Left lung (tissue), 10 donors: ENCODE results near the gene STK24. TPM values are rescaled to one million over a fixed set of nuclear protein-coding genes. Genes with fewer than 3 reads are reported as not detected.

Experiments used
- ATAC-seq: fragments of 200-7000 bp; cut with Tn5 transposase; one replicate; pipeline ENCODE4 v1.9.1; 2020; ENCODE audit warnings: moderate library complexity
- DNase-seq, 4 donors: peaks; one replicate each; pipeline ENCODE4 v3.0.0-alpha.2; 2013 to 2020
- H3K27ac ChIP-seq, 2 donors: fragments of 200-600 bp; sonication (generic) in 1 of 2; one replicate each; pipeline versions ENCODE4 v1.5.0 to v1.8.0; 2020 to 2021
- H3K27me3 ChIP-seq, 2 donors: fragments of 200-600 bp; sonication (generic) in 1 of 2; one replicate each; pipeline versions ENCODE4 v1.5.0 to v1.8.0; 2020 to 2021
- H3K36me3 ChIP-seq, 2 donors: fragments of 200-600 bp; sonication (generic) in 1 of 2; one replicate each; pipeline versions ENCODE4 v1.5.0 to v1.8.0; 2020 to 2021
- H3K4me1 ChIP-seq, 2 donors: fragments of 200-600 bp; one replicate each; pipeline ENCODE4 v1.8.0; 2021
- H3K4me3 ChIP-seq, 2 donors: fragments of 200-600 bp; sonication (generic) in 1 of 2; one replicate each; pipeline versions ENCODE4 v1.5.0 to v1.8.0; 2020 to 2021; ENCODE audit warnings: mild to moderate bottlenecking in 1 of 2
- H3K9me3 ChIP-seq, 2 donors: fragments of 200-600 bp; sonication (generic) in 1 of 2; one replicate each; pipeline versions ENCODE4 v1.5.0 to v1.8.0; 2020 to 2021
- intact Hi-C, 2 donors: fragments of 100-400 bp; cut with DNase I; formaldehyde crosslinking; loops; one replicate each; pipeline versions ENCODE4 v1.11.2 to v1.14.2; 2022
- polyA plus RNA-seq, 6 donors: library from polyadenylated mRNA; unstranded; fragments of 120-200 nt; gene quantifications; one replicate each; pipeline ENCODE4 v1.2.1, GENCODE V29; 2013; ENCODE audit not compliant: insufficient read length in 6 of 6
- total RNA-seq, 2 donors: library from RNA; stranded (reverse); fragmentation: NEBNext Ultra II Directional; extraction: Animal tissue kit (Norgen Biotek cat#: 25700); gene quantifications; one replicate each; pipeline ENCODE4 v1.2.1, GENCODE V29; 2021
- TF ChIP-seq, protein P1 (sequence below), 2 donors: fragments of 200-600 bp; sonication (generic) in 1 of 2; IDR thresholded peaks; one replicate each; pipeline versions ENCODE4 v1.5.0 to v1.8.0; 2021; ENCODE audit warnings: antibody characterized with exemption in 2 of 2
- donor health status: DM: no; HTN: yes; CAD: no.
- donor health status: DM: no; HTN: no; CAD: no.

Gene STK24
- total and polyA plus RNA-seq, 8 donors: 65.6 to 84.0 (median 75.0) TPM

DNA sequence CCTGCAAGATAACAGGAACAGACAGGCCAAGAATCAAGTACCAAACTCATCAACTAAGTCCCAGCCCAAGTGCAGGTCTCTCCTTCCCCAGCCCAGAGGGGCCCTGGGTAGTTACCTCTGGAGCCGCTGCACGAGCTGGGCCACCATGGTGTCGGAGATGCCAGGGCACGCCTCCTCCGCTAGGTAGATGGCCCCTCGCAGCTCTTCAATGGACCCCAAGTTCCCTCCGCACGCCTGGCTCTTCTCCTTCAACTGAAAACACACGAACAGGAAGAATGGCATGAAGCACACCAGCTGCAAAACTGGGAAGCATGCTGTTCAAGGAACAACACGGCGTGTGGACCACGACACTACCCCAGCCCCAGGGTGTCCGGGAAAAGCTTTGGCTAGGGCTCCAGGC is 119.9 kb downstream of the STK24 start:
- H3K4me3 ChIP-seq: no peak overlapping the region
- no peaks in the 10 kb centered on the region for H3K9me3 ChIP-seq
- TF ChIP-seq, protein P1, sequence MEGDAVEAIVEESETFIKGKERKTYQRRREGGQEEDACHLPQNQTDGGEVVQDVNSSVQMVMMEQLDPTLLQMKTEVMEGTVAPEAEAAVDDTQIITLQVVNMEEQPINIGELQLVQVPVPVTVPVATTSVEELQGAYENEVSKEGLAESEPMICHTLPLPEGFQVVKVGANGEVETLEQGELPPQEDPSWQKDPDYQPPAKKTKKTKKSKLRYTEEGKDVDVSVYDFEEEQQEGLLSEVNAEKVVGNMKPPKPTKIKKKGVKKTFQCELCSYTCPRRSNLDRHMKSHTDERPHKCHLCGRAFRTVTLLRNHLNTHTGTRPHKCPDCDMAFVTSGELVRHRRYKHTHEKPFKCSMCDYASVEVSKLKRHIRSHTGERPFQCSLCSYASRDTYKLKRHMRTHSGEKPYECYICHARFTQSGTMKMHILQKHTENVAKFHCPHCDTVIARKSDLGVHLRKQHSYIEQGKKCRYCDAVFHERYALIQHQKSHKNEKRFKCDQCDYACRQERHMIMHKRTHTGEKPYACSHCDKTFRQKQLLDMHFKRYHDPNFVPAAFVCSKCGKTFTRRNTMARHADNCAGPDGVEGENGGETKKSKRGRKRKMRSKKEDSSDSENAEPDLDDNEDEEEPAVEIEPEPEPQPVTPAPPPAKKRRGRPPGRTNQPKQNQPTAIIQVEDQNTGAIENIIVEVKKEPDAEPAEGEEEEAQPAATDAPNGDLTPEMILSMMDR (IDR thresholded peaks at IDR 0.05): no peak
- no peaks in the 10 kb centered on the region for H3K27me3 ChIP-seq
- H3K36me3 ChIP-seq: peaks cover 0 to 96% of the 10 kb centered on the region in 2 donors
- H3K4me1 ChIP-seq: peaks cover 6% of the 10 kb centered on the region in 2 donors
- H3K27ac ChIP-seq: no peak overlapping the region
- ATAC-seq: no peak
- no peak for DNase-seq
- intact Hi-C loops: no loop called here

DNA sequence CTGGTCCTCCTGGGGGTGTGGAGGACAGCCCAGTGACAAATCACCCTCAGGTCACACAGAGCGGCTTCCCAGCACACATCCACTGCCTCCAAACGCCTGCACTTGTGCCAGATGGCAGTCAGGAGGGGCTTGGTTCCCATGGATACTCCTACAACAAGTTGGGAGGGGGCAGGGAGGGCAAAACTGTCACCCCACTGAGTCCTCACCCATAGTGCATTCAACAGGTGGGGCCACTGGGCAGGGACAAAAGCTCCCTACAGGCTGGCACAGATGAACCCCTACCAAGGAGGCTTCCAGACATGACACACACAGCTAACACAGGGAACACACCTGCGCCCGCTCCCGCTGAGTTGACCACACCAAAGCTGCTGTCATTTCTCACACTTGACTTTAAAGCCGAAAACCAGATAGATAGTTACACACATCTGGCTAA is 120.5 kb downstream of the STK24 start:
- ATAC-seq (no peak), DNase-seq (no peak)
- Histone ChIP-seq H3K36me3 (peaks cover 0 to 96% of the 10 kb centered on the region in 2 donors), H3K4me3 (no peak overlapping the region), H3K27ac (no peak overlapping the region), H3K9me3 (no peaks in the 10 kb centered on the region), H3K4me1 (peaks cover 6% of the 10 kb centered on the region in 2 donors), H3K27me3 (no peaks in the 10 kb centered on the region)
- intact Hi-C loops: no loop called here
- TF ChIP-seq, protein P1 (IDR thresholded peaks at IDR 0.05): no peak

DNA sequence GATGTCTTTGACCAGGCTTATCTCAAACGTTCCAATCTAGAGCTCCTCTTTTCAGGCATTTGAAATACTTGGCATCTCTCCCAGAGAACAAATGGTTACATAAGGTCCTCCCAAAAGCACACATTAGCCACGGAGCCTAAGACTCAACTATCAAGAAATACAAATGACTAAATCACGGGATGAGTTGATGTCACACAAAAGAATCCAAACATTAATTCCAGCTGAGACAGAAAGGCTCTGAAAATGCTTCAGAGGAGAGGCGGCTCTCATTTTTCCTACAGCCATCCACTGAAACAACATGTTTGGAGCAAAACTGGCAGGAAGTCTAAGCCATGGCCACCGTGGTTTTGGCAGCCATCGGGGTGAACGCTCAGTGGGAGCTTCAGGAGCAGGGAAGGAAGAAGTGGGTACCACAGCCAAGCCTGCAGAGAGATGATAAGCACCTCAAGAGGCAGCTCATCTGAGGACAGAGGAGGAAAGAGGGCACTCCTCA is 122.5 kb downstream of the STK24 start:
- peaks cover 0 to 87% of the 10 kb centered on the region in 2 donors for H3K36me3 ChIP-seq

DNA sequence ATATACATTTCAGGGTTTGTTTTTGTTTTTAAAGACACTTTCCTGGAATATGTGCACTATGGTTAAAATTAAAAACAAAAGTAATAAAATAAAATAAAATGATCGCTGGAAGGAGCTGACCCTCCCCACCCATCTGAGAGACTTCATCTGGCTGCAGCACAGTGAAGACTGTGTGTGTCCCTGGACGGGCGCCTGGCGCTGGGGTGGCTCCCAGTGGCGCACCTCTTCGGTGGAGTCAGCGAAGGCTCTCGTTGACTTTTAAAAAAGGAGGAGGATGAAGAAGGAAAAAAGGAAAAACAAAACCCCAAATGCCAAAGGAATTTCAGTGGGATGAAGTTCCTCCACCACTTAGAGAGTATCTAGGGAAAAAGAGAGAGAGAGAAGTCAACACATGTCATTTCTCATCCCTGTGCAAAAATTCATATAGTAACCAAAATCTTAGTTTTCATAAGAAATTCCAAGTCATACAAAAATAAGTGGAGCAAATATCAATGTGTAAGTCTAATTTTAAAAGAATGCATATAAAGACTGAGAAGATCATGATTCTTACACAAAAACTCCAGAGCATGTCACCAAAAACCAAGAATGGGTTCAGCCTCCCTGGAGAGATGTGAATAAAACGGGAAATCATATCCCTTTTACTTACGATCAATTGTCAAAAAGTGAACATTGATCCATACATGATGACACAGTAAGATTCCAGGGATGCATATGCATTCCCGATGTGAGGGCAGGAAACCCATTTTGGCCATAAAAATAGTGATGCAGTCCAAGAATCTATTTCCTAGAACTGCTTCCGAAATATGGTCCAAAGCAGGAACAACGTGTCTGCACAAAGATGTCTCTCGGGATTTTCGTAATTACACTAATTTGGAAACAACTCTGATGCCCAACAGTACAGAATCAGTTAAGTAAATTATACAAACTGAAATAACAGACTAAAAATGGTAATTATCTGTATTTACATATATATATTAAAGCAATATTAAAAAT is 123.8 kb downstream of the STK24 start:
- H3K9me3 ChIP-seq: no peaks in the 10 kb centered on the region
- H3K36me3 ChIP-seq: peaks cover 0 to 85% of the 10 kb centered on the region in 2 donors
- DNase-seq (no peak), ATAC-seq (no peak)
- H3K4me1 ChIP-seq: peaks cover 6% of the 10 kb centered on the region in 2 donors
- intact Hi-C loops: no loop called here
- H3K27me3 ChIP-seq: no peaks in the 10 kb centered on the region
- TF ChIP-seq, protein P1 (IDR thresholded peaks at IDR 0.05): no peak
- H3K4me3 ChIP-seq: no peak overlapping the region
- H3K27ac ChIP-seq: no peak overlapping the region

More for the DNA sequence above, 122.5 kb downstream of the STK24 start:
- no peak overlapping the region for H3K4me3 ChIP-seq
- DNase-seq (peak in 2 of 4 donors; percentile 32 to 61), ATAC-seq (peak; percentile 59)
- peaks cover 6% of the 10 kb centered on the region in 2 donors for H3K4me1 ChIP-seq
- H3K27ac ChIP-seq: peak overlapping the region in 1 of 2 donors; percentile 13
- H3K9me3 ChIP-seq: no peaks in the 10 kb centered on the region
- intact Hi-C loops: no loop called here
- TF ChIP-seq, protein P1 (IDR thresholded peaks at IDR 0.05): no peak
- no peaks in the 10 kb centered on the region for H3K27me3 ChIP-seq
